Measurements from ENCODE around the gene EFNA1. TPM values are rescaled to one million over a fixed set of nuclear protein-coding genes. Genes with fewer than 3 reads are reported as not detected.

The EFNA1 gene, protein sequence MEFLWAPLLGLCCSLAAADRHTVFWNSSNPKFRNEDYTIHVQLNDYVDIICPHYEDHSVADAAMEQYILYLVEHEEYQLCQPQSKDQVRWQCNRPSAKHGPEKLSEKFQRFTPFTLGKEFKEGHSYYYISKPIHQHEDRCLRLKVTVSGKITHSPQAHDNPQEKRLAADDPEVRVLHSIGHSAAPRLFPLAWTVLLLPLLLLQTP
- total RNA-seq (2021) (30.6 and 35.7 TPM in 2 replicates), Bru-seq, nascent RNA (percentile 57 among the genes with signal in this experiment), BruChase-seq, experiment 1, labeled RNA remaining after a 2-hour chase (percentile 88 among the genes with signal in this experiment), BruChase-seq, experiment 2, labeled RNA remaining after a 6-hour chase (percentile 64 among the genes with signal in this experiment)
- long read RNA-seq, transcript EFNA1-202 (5 exons, 1,926 nt): major isoform, 84 of 88 reads
- long read RNA-seq, partial matches to known transcripts: 2 of 88 reads
- long read RNA-seq, other reads (novel, unspliced or antisense): 2 of 88 reads

GRCh38 chr1:155127105-155127966, at the start of gene EFNA1:
TSS of gene EFNA1 (plus strand) at chr1:155127876. CDS start at chr1:155127978, 102 bp downstream.
- no peaks in the 10 kb centered on the region for H3K9me2 ChIP-seq (ENCODE audit: insufficient read depth)
- H3K4me2 ChIP-seq: peak within 1 kb of the TSS; percentile 99
- H3K27me3 ChIP-seq (ENCODE audit: insufficient read depth, low read depth): no peaks in the 10 kb centered on the region
- no peaks in the 10 kb centered on the region for H3K9me3 ChIP-seq (ENCODE audit: insufficient read depth, low read depth)
- H3K4me3 ChIP-seq: peak within 1 kb of the TSS; percentile 85
- peak; percentile 70 to 79 for DNase-seq
- intact Hi-C loops (cut with micrococcal nuclease; ENCODE audit: unreplicated experiment): loop anchor here (1.0 to 5.0 kb wide), 2 partner anchors 8 to 570 kb away; partner anchors contain the start of genes SLC50A1 and UBE2Q1
- no peaks in the 10 kb centered on the region for H4K20me1 ChIP-seq (ENCODE audit: insufficient read depth)
- peaks cover 59% of the 10 kb centered on the region for H3K4me1 ChIP-seq (replicated peaks; ENCODE audit: insufficient read depth)
- peaks cover 8% of the 10 kb centered on the region for H3K36me3 ChIP-seq (ENCODE audit: low read depth)
- peak within 1 kb of the TSS; percentile 79 for H2AFZ ChIP-seq
- peaks cover 62% of the 10 kb centered on the region for H3F3A ChIP-seq (ENCODE audit: insufficient read depth, low read depth)
- BruUV-seq (replicated peaks): no TSS peak
- H3K27ac ChIP-seq: peak within 1 kb of the TSS; percentile 98
- CTCF ChIA-PET: interaction anchor here (1.0 kb wide), 1 partner anchor 40 kb away, joined by 3 read pairs; no protein-coding TSS in a partner anchor
- peaks cover 37% of the 10 kb centered on the region for H3K79me2 ChIP-seq (ENCODE audit: low read depth)
- no peak for TF ChIP-seq EZH2 (IDR thresholded peaks at IDR 0.05; ENCODE audit: low read depth)
- TF ChIP-seq, protein P1, sequence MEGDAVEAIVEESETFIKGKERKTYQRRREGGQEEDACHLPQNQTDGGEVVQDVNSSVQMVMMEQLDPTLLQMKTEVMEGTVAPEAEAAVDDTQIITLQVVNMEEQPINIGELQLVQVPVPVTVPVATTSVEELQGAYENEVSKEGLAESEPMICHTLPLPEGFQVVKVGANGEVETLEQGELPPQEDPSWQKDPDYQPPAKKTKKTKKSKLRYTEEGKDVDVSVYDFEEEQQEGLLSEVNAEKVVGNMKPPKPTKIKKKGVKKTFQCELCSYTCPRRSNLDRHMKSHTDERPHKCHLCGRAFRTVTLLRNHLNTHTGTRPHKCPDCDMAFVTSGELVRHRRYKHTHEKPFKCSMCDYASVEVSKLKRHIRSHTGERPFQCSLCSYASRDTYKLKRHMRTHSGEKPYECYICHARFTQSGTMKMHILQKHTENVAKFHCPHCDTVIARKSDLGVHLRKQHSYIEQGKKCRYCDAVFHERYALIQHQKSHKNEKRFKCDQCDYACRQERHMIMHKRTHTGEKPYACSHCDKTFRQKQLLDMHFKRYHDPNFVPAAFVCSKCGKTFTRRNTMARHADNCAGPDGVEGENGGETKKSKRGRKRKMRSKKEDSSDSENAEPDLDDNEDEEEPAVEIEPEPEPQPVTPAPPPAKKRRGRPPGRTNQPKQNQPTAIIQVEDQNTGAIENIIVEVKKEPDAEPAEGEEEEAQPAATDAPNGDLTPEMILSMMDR (conservative IDR thresholded peaks at IDR 0.05): no peak
- POLR2A ChIA-PET (ENCODE audit: unreplicated experiment): no interaction called here

DNA sequence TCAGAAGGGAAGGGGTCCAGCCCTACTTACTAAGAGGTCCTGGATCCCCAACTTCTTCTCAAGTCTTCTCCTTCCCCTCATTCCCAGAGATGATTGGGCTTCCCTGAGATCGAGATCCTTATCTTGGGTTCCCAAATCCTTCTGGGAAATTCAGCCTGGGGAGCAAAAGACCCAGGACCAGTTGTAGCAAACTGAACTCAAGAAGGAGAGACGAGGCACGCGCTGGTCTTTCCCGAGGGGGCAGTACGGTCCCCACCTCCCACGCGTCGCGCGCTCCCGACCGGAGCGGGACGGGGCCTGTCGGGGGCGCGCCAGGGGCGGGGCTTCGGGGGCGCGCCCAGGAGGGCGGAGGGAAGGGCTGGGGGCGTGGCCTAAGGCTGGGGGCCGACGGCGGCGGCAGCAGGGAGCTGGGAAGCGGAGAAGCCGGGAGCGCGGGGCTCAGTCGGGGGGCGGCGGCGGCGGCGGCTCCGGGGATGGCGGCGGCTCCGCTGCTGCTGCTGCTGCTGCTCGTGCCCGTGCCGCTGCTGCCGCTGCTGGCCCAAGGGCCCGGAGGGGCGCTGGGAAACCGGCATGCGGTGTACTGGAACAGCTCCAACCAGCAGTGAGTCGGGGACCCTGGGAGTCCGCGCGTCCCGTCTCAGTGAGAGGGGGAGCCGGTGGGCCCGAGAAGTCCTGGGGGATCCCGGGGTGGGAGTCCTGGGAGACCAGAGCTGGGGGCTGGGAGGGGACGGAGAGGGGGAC, 49.0 kb upstream of the EFNA1 start, which contains the start of gene EFNA3:
Gene EFNA3 (plus strand): TSS at position 369 of the 741 bp plus-strand sequence. CDS start 105 bp downstream, at position 474.
- ChIA-PET POLR2A (ENCODE audit: unreplicated experiment) (interaction anchor here (0.7 to 0.8 kb wide), 2 partner anchors 615 to 1370 kb away, joined by 6 to 9 read pairs; no protein-coding TSS in a partner anchor), CTCF (interaction anchor here (0.5 kb wide), 1 partner anchor 115 kb away, joined by 3 read pairs; no protein-coding TSS in a partner anchor)
- peak; percentile 33 to 73 for DNase-seq
- Histone ChIP-seq H3K79me2 (ENCODE audit: low read depth) (no peaks in the 10 kb centered on the region), H3K4me2 (peak within 1 kb of the TSS; percentile 88), H3K27ac (no peak within 1 kb of the TSS), H4K20me1 (ENCODE audit: insufficient read depth) (no peaks in the 10 kb centered on the region), H3K4me1 (replicated peaks; ENCODE audit: insufficient read depth) (peaks cover 53% of the 10 kb centered on the region), H3K9me3 (ENCODE audit: insufficient read depth, low read depth) (no peaks in the 10 kb centered on the region), H3K9me2 (ENCODE audit: insufficient read depth) (no peaks in the 10 kb centered on the region), H2AFZ (peak within 1 kb of the TSS; percentile 61; the same call in 1 of the 2 replicates), H3K27me3 (ENCODE audit: insufficient read depth, low read depth) (peaks cover 35% of the 10 kb centered on the region), H3K4me3 (peak within 1 kb of the TSS; percentile 63; the same call in 1 of the 2 replicates), H3K36me3 (ENCODE audit: low read depth) (no peaks in the 10 kb centered on the region), H3F3A (ENCODE audit: insufficient read depth, low read depth) (peaks cover 32% of the 10 kb centered on the region; the same call in 1 of the 2 replicates)
- no TSS peak for BruUV-seq (replicated peaks)
- TF ChIP-seq EZH2 (IDR thresholded peaks at IDR 0.05; ENCODE audit: low read depth): no peak
- TF ChIP-seq, protein P1 (conservative IDR thresholded peaks at IDR 0.05): no peak
- intact Hi-C loops (cut with micrococcal nuclease; ENCODE audit: unreplicated experiment): no loop called here

Data from PC-9 (cell line).